T-helper 2 cell treated with Interferon-gamma antibody and Interleukin-4, amounts not matched to agents 100 ng/mL and 5 ng/mL, for 36 hours (primary cell): Measurements from ENCODE around the gene TAOK2. TPM values are rescaled to one million over a fixed set of nuclear protein-coding genes. Genes with fewer than 3 reads are reported as not detected.

Experiments
- total RNA-seq: library from RNA; stranded (reverse); gene quantifications from 2 replicates; pipeline ENCODE4 v1.2.3, GENCODE V29; 2022

Gene TAOK2
- total RNA-seq, 1 donor from 2014 or later, result 45.3 TPM

Other genes starting within 250 kb of the TAOK2 start
- 64.9 and 65.4 TPM in 2 replicates for gene C16orf54, start 227.9 kb upstream of the TAOK2 start, total RNA-seq
- gene ZG16, start 195.6 kb upstream of the TAOK2 start, total RNA-seq, result not detected in 2 replicates
- 168 and 169 TPM in 2 replicates for gene KIF22, start 183.1 kb upstream of the TAOK2 start, total RNA-seq
- 462 and 468 TPM in 2 replicates for gene MAZ, start 167.3 kb upstream of the TAOK2 start, total RNA-seq
- 0.95 and 1.1 TPM in 2 replicates for gene PRRT2, start 161.7 kb upstream of the TAOK2 start, total RNA-seq
- gene PAGR1, start 157.7 kb upstream of the TAOK2 start, total RNA-seq, result 29.6 and 32.4 TPM in 2 replicates
- 159 and 160 TPM in 2 replicates for gene MVP, start 153.4 kb upstream of the TAOK2 start, total RNA-seq
- 60.2 and 61.4 TPM in 2 replicates for gene CDIPT, start 110.6 kb upstream of the TAOK2 start, total RNA-seq
- not detected in 2 replicates for gene SEZ6L2, start 74.3 kb upstream of the TAOK2 start, total RNA-seq
- gene ASPHD1, start 73.4 kb upstream of the TAOK2 start, total RNA-seq, result 0.16 TPM in 1 of 2 replicates, not detected in the other
- 34.0 and 36.1 TPM in 2 replicates for gene KCTD13, start 47.6 kb upstream of the TAOK2 start, total RNA-seq
- gene TMEM219, start 11.8 kb upstream of the TAOK2 start, total RNA-seq, result 55.9 and 56.1 TPM in 2 replicates
- gene HIRIP3, start 21.7 kb downstream of the TAOK2 start, total RNA-seq, result 43.0 and 48.2 TPM in 2 replicates
- 103 and 106 TPM in 2 replicates for gene INO80E, start 22.4 kb downstream of the TAOK2 start, total RNA-seq
- 0.25 TPM in 1 of 2 replicates, not detected in the other for gene DOC2A, start 37.2 kb downstream of the TAOK2 start, total RNA-seq
- not detected in 2 replicates for gene C16orf92, start 49.3 kb downstream of the TAOK2 start, total RNA-seq
- gene TLCD3B, start 57.4 kb downstream of the TAOK2 start, total RNA-seq, result 2.7 and 3.6 TPM in 2 replicates
- 1,452 and 1,473 TPM in 2 replicates for gene ALDOA, start 91.9 kb downstream of the TAOK2 start, total RNA-seq
- gene PPP4C, start 102.1 kb downstream of the TAOK2 start, total RNA-seq, result 140 and 145 TPM in 2 replicates
- gene TBX6, start 118.1 kb downstream of the TAOK2 start, total RNA-seq, result 0.89 and 1.0 TPM in 2 replicates
- gene YPEL3, start 122.3 kb downstream of the TAOK2 start, total RNA-seq, result 30.6 and 32.8 TPM in 2 replicates
- gene GDPD3, start 139.7 kb downstream of the TAOK2 start, total RNA-seq, result 7.7 and 8.7 TPM in 2 replicates
- 52.8 and 61.6 TPM in 2 replicates for gene MAPK3, start 149.4 kb downstream of the TAOK2 start, total RNA-seq
- gene CORO1A, start 209.7 kb downstream of the TAOK2 start, total RNA-seq, result 1,841 and 1,902 TPM in 2 replicates
- gene BOLA2B, start 219.8 kb downstream of the TAOK2 start, total RNA-seq, result 168 and 178 TPM in 2 replicates
- gene SLX1A, start 220.0 kb downstream of the TAOK2 start, total RNA-seq, result 65.6 and 102 TPM in 2 replicates
- 29.5 and 37.5 TPM in 2 replicates for gene SULT1A3, start 225.4 kb downstream of the TAOK2 start, total RNA-seq